Stimulated activated CD8-positive, alpha-beta memory T cell treated with anti-CD3 and anti-CD28 coated beads, Interleukin-7, amount 100 ng/mL, for 4 hours (primary cell): ENCODE results near the gene NTMT1.
"Not testable (repeated sequence)": the region's sequence is repeated elsewhere in the genome, so short reads cannot be mapped to it uniquely, and the experiment has no call there.

Experiments
- DNase-seq, 2 donors: peaks; one replicate each; pipeline ENCODE4 v3.0.0-alpha.2; 2020; ENCODE audit warnings: low read depth in 2 of 2

The NTMT1 gene

DNA sequence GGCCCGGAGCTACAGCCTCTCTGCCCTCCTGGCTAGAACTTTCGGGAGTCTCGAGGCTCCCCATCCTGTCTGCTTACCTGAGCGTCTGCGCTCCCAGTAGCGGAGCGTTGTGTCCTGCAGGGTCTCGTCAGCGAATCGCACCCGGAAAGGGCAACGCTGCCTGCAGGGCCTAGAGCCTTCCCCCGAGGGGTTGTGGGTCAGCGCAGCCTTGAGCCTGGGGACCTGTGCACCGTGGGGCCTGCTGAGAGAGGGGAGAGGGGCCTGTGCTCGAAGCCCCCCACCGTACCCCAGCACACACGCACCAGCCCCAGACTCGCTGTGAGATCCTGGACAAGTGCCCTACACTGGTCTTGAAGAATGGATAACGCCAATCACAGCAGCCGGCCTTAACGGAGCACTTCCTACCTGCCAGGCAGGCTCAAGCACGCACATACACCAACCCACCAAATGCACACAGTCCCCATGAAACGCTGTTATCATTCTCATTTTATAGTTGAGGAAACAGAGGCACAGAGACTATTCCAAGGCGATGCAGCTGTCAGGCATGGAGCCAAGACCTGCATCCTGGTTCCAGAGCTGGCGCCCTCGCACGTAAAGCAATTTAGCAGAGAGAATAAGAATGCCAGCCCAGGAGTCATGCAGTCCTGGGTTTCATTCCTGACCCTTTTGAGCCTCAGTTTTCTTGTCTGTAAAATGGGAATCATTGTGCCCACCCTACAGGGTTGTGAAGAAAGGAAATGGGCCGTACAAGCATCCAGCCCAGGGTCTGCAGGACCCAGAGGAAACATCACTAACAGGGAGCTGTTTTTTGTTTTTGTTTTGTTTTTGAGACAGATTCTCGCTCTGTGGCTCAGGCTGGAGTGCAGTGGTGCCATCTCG, 10.3 kb upstream of the NTMT1 start:
- no peak for DNase-seq

DNA sequence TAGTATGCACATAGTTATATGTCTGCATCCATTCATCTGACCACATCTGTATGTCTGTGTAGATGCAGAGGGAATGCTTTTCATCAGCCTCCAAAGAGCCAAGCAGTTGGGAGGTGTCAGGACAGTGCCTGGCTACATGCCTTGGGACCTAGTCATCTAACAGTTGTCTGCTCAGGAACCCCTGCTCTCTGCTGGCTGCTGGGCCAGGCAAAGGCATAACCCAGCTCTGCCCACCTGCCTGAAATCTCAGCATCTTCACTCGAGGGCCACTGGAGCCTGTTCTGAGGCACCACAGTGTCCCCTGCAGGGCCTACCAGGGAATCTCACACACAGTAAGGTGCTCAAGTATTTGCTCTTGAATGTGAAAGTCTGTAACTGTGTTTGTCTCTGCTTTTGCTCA, 8.8 kb upstream of the NTMT1 start:
- DNase-seq, result no peak

DNA sequence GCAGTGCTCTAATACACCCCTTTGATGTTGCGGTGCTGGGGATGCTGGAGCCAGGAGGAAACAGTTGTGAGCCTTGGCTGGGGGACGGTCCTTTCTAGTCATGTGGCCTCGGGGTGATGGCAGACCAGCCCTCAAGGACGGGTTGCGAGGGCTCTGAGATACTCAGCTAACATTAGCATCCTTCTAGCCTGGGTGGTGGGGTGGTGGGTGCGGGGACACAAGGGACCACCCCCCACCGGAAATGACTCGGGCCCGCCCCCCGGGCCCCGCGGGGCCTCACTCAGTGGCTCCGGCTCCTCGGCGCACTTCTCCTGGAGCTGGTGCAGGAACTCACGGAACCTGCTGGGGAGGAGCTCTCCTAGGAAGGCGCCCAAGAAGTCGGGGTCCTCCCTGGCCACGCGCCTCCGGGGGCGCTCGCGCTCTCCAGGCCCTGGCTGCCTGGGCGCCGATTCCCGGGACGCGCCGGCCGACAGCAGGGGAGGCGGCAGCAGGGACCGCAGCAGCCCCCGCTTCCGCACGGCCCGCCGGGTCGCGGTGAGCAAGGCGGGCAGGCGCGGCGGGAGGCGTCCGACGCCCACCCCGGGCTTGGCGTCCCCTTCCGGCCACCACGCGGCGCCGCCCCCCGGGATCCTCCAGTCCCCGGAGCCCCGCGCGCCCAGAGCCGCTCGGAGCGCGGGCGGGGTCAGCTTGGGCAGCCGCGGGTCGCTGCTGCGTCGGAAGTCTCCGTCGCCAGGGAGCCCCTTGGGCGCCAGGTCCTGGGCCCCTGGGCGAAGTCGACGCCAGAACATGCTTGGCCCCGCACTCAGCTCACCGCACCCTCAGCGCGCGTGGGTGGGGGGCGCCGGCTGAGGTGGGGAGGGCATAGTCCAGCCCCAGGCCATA, 5.9 kb upstream of the NTMT1 start:
- DNase-seq, result no peak

DNA sequence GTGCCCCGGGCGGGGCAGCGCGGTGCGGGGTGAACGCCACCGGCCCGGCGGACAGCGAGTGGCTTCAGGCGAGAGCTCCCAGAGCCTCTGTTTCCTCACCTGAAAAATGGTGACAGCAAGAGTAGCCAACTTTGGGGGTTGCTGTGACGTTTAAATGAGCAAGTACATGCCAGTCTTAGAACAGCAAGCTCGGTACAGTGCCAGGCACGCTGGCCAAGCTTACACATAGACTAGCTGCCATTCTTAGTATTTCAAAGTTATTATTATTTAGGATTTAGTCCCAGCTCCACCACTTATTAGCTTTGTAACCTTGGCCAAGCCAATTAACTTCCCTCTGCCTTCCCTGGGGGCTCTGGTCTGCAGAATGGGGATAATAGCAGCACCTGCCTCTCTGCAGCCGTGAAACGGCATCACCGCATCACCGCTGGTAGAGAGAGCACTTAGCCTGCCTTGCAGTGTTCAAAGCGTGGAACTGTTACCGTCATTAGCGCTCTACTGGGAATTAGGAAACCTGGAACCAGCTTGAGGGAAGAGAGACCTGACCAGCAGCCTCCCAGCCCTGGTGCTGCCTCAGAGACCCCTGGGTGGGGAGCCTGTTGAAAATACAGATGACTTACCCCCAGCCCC, 5.2 kb upstream of the NTMT1 start, which contains the start of gene C9orf50:
Gene C9orf50 (minus strand): TSS at position 433 of the 627 bp plus-strand sequence. CDS start 527 bp downstream, outside the sequence.
- DNase-seq, result no peak

DNA sequence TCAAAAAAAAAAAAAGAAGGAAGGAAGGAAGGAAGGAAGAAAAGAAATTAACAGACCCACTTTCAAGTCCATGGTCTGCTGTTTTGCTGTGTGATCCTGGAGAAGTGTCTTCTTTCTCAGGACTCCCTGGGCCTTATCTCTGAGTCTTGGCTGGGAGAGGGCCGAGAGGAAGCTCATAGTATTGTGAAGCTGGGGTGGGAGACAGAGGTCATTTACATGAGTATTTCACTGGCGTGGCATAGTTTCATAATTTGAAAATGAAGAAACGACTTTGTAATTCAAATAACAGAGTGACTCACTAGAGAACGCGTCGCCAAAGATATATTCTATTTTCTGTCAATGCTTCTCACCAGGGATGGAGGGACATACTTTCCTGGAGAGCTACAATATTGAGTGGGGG, 2.6 kb upstream of the NTMT1 start:
- no peak for DNase-seq

DNA sequence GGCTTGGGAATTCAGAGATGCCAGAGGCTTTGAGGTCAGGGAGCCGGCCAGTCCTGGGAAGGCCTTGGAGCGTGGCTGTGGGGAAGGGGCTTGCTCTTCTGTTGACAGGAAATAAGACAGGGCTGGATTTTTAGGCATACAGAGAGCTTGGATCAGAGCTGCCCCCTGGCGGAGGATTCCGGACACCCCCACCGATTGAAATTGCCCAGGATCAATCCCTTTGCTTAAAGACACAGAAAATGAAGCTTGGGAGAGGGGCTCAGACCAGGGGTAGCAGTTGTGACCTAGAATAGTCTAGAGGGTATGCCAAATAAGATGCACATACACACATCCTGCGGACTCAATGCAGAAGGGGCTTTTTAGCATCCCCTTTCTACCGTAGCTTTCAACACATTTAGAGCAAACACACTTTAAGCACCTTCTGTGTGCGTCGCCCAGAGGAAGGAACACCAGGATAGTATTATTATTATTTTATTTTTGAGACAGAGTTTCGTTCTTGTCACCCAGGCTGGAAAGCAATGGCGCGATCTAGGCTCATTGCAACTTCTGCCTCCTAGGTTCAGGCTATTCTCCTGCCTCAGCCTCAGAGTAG, 1.7 kb upstream of the NTMT1 start:
- DNase-seq, result peak in 1 of 2 donors; percentile 39

DNA sequence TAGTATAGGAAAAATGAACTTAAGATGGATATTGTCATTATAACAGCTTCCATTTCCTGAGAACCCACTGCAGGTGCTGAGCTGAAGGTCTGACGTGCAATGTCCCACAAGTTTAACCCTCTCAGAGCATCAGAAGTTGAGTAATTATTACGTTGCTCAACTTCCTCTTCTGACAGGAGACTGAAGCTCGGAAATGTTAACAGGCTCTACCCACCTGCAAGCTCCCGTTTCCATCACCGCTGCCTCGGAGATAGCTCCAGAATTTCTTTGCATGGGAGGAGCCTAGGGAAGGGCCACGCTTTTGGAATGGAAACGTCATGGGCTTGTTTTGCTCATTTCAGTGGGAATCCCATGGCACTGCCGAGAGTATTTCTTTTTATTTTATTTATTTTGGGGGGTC, 1.0 kb upstream of the NTMT1 start:
- DNase-seq, result no peak

DNA sequence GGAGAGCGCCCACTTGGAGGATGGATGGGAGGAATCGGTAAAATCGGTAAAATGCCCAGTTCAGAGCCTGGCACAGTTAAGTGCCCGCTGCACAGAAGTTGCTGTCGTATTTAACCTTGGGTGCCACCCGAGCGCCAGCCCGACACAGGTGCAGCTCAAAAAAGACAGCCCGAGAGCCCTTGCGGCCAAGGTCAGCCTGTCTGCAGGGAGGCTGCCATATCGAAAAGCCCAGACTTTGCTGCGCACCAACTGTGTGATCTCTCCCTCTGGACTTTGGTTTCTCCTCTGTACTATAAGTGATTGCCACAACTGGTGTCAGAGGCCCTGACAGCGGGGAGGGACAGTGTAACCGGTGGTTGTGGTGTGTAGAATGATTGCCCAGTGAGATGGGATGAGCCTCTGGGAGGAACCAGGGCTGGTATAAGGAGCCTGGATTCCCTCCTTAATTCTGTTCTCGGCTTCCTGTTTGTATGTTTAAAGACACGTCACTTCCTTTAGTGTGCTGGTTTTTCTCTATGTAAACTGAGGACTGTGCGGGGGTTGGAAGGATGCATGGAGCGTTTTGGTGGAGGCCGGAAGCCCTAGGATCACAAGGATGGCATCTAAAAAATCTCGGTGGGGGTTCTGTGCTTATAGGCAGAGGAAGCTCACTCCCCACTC, 792 bp downstream of the NTMT1 start:
- DNase-seq, result no peak

DNA sequence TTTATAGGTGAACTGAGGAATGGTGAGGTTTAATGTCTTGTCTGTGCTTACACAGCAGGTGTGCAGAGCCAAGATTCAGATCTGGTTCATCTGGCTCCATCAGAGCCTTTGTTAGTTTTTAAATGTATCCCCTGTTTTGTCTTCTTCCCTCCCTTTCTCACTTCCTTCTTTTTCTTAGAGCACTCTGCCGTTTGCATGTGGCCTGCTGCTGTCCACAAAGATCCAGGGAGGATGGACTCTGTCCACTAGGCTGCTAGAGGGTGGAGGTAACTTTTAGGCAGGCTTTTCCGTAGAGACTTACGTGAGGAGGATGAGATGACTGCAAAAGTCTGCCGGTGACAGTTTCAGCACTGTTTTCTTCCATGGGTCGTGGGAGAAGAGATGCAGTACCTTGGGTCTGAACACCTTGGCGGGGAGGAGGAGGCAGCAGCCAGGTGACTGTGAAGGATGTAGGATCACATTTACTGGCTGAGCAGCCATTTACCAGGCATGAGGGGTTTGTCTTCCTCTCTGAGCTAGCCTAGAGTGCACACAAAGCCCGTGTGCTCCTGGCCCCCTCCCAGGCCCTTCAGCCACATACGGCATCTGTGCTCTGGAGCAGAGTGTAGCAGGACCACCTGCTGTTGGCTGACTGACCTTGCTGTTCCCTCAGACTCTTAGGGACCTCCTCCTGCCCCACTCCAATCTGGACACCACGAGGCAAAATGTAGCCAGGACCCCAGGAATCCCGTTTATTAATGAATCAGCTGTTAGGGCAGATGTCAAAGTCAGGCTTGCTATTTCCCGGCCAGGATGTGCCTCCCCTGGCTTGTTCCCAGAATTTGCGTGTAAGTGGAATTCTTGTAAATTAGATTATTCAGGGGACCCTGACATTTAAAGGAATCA, 1.8 kb downstream of the NTMT1 start:
- no peak for DNase-seq

DNA sequence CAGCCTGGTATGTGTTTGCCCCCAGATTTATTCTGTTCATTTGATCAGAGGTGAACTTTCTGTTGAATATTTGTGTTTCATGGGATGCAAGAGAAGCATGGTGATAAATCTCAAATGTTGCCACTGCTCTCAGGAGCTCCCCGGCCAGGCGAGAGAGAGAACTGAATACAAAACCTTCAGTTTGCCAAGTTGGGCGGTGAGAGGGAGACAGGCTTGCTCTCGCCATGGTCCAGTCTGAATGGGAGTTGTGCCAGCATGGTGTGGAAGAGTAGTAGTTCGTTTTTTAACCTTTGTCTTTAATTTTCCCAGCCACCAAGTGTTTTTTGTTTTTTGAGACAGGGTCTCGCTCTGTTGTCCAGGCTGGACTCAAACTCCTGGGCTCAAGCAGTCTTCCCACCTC, 2.7 kb downstream of the NTMT1 start:
- no peak for DNase-seq

DNA sequence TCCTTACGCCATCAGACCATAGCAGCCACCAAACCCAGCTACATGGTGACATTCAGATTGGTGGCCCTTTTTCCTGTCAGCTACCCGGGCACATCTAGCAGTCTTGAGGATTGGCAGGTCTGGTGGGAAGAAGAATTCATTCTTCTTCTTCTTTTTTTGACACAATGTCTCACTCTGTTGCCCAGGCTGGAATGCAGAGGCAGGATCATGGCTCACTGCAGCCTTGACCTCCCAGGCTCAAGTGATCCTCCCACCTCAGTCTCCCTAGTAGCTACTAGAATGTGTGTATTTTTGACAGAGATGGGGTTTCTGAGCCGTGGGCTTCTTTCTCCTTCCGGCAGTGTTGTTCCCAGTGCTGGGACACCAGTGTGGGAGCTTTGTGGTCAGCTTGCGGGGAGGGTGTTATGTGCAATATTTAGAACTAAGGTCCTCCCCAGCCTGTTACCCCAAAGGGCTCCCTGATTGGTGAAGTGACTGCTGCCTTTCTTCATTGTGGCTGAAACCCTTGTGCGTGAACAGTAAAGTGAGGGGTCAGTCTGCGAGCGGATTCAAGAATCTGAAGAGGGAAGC, 3.4 kb downstream of the NTMT1 start:
- DNase-seq, result no peak

DNA sequence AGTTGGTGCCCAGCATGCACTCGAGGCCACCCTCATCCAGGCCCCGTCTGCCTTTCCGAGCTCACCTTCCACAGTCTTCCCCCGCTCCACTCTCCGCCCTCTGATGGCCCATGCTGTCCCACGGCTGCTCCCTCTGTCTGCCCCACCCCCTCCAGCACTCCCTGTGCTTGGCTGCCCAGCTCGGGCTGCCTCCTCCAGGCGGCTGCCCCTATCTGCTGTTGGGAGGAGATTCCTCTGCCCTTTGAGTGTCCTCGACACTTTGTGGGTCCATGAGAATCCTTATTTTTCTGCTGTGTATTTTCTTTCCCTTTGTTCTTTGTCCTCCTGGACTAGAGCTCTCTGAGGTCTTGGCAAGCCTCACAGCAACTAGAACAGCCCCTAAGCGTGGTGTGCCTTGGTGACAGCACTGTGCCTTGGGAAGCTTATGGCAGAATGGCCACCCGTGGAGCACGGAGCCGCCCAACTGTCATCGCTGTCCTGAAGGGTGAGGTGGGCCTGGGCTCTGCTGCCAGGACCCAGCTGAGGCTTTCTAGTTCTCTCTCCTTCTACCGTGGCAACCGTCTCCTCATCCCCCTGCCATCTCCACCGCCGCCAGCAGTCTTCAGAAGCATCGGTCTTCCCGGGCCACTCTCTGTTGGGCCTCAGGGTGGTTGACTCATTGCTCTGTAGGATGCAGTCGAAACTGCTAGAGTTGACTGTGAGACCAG, 5.2 kb downstream of the NTMT1 start:
- no peak for DNase-seq

DNA sequence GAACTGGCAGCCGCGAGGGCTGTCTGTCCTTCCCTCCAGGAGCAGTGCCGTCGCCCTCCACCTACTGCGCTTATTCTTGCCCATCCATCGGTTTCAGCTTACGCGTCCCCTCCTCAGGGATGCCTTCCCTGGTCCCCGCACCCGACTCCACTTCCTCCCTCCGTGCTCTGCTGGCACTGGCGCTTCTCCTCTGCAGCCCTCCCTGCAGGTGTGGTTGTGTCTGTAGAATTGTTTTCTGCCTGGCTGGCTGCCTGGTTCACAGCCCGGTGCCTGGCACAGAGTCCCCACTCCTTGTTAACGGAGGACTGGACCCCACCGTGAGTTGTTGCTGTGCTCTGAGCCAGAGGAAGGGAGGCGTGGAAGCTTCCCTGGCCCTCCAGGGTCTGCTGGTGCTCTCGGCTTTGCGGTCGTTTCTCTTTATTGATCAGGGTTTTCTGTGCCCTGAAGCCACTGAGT, 5.7 kb downstream of the NTMT1 start:
- DNase-seq, result no peak

DNA sequence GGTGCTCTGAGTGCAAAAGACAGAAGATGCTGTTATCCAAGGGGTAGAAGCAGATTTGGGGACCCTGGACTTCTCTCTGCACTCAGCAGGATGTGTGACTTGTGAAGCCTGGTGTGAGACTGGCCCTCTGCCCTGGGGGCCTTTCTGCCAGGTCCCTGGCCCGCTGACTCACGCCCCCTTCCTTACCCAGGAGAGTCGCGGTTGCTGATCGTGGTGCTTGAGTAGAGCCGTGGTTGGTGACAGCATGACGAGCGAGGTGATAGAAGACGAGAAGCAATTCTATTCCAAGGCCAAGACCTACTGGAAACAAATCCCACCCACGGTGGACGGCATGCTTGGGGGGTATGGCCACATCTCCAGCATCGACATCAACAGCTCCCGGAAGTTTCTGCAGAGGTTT, 6.5 kb downstream of the NTMT1 start:
- DNase-seq, result no peak

DNA sequence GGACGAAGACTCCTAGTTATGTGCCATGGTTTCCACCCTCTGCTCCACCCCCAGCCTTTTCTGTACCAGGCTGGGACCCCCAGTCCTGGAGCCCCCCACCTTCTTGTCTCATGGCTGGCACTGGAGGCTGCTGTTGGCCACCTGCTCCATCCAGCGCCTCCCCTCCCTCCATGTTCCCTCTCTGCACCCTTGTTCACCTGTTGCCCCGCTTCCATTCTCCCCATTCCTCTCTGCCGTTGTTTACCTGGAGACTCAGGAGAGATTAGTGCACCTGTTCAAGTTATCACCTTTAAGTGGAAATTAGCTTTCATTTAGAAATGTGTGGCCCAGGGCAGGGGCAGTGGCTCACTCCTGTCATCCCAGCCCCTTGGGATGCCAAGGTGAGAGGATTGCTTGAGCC, 7.2 kb downstream of the NTMT1 start:
- DNase-seq, result no peak

DNA sequence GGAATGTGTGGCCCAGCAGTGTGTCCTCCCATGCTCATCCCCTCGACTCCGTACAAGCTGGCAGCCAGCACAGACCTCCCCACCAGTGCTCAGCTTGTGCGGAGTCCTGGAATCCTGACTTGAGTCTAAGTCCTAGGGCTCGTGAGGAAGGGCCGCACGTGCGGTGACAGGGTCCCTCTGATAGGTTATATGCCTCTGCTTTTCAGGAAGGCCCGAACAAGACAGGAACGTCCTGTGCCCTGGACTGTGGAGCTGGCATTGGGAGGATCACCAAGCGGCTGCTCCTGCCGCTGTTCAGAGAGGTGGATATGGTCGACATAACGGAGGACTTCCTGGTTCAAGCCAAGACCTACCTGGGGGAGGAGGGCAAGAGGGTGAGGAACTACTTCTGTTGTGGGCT, 7.9 kb downstream of the NTMT1 start:
- DNase-seq, result no peak

DNA sequence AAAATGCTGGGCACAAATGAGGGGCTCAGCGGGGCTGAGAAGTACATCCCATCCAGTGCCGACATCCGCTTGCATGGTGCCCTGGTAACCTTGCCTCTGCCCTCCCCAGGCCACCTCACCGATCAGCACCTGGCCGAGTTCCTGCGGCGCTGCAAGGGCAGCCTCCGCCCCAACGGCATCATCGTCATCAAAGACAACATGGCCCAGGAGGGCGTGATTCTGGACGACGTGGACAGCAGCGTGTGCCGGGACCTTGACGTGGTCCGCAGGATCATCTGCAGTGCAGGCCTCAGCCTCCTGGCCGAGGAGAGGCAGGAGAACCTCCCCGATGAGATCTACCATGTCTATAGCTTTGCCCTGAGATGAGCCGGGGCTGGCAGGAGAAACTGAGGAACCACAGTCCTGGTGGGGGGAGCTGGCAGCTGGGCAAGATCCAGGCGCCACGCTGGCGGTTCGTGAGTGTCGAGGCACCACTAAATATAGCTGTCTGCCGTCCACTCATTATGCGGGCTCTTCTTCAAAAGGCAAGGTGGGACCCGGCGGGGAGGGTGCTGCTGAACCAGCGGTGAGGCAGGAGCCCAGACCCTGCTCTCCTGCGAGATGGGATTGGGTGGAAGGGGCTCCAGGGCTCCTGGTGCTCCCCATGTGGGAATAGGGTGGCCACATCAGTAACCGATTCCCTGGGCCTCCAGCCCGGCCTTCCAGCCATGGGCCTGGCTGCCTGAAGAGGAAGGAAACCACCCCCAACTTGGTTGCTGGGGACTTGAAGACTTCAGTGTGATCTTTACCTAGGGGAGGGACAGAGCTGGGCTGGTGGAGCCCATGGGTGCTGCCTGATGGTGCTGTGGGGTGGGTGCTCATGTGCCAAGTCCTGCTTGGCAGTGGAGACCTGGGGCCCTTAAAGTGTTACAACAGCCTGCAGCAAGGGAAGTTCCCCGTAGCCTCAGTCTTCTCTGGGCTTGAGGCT, 9.4 kb downstream of the NTMT1 start:
- DNase-seq, result no peak

DNA sequence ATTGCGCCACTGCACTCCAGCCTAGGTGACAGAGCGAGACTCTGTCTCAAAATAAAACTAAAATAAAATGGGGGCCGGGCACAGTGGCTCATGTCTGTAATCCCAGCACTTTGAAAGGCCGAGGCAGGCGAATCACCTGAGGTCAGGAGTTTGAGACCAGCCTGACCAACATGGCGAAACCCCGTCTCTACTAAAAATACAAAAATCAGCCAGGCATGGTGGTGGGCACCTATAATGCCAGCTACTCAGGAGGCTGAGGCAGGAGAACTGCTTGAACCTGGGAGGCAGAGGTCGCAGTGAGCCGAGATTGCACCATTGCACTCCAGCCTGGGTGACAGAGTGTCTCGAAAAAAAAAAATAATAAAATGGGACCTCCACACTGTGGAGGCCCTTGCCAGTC, 10.4 kb downstream of the NTMT1 start:
- DNase-seq, result not testable (repeated sequence)
